ENCODE results near the gene HACD1.

DNA sequence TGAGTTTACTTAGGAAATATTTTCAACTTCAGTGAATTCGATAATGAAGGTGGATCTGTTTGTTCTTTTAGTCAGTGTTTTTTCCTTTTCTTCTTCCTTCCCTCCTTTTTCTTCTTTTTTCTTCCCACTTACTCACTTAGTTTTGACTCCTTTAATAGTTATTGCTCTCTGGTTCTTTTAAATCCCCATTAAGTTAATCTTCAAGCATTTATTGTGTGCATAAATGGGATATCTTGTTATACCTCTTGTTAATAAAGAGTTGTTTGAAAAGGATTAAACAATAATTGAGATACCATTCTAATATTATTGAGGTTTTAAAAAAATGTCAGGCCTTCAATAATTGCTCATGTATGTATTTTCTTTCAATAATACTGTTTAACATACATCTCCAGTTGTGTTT lies 46.3 kb upstream of the HACD1 start:
- TF ChIP-seq, protein P1, sequence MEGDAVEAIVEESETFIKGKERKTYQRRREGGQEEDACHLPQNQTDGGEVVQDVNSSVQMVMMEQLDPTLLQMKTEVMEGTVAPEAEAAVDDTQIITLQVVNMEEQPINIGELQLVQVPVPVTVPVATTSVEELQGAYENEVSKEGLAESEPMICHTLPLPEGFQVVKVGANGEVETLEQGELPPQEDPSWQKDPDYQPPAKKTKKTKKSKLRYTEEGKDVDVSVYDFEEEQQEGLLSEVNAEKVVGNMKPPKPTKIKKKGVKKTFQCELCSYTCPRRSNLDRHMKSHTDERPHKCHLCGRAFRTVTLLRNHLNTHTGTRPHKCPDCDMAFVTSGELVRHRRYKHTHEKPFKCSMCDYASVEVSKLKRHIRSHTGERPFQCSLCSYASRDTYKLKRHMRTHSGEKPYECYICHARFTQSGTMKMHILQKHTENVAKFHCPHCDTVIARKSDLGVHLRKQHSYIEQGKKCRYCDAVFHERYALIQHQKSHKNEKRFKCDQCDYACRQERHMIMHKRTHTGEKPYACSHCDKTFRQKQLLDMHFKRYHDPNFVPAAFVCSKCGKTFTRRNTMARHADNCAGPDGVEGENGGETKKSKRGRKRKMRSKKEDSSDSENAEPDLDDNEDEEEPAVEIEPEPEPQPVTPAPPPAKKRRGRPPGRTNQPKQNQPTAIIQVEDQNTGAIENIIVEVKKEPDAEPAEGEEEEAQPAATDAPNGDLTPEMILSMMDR (IDR thresholded peaks at IDR 0.05; ENCODE audit: poor library complexity): no peak
- TF ChIP-seq EZH2 (IDR thresholded peaks at IDR 0.05; ENCODE audit: borderline replicate concordance): no peak
